Measurements from ENCODE around the gene OXNAD1. TPM values are rescaled to one million over a fixed set of nuclear protein-coding genes. Genes with fewer than 3 reads are reported as not detected.

OXNAD1 gene
- polyA plus RNA-seq, 1 donor from 2014 or later = 9.4 TPM

DNA sequence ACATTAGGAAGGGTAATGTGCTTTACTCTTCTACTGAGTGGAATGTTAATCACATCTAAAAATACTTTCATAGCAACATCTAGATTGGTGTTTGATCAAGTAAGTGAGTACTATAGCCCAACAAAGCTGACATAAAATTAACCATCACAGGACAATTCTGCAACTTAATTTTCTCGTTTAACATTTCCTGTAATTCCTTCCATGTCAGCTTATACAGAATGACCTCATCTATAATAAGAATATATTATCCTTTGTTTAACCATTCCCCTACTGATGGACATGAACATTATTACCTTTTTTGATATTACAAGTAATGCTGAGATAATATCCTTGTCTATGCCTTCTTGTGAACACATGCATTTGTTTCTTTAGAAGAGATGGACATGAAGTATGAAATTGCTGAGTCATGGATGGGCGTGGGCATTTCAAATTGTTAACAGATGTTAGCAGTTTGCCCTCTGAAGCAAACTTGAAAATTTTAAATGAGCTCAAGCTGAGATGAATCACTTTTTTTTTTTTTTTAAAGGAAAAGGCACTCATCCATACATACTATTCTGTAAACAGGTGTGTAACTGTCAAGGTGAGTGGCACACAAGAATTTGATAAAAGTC is 85.1 kb downstream of the OXNAD1 start:
- Mint-ChIP-seq H3K4me3 (no peak overlapping the region), H3K4me1 (peaks cover 0 to 2% (median 0%) of the 10 kb centered on the region in 3 donors), H3K9me3 (no peaks in the 10 kb centered on the region), H3K27ac (no peak overlapping the region), H3K36me3 (peaks cover 6% of the 10 kb centered on the region), H3K27me3 (no peaks in the 10 kb centered on the region)

DNA sequence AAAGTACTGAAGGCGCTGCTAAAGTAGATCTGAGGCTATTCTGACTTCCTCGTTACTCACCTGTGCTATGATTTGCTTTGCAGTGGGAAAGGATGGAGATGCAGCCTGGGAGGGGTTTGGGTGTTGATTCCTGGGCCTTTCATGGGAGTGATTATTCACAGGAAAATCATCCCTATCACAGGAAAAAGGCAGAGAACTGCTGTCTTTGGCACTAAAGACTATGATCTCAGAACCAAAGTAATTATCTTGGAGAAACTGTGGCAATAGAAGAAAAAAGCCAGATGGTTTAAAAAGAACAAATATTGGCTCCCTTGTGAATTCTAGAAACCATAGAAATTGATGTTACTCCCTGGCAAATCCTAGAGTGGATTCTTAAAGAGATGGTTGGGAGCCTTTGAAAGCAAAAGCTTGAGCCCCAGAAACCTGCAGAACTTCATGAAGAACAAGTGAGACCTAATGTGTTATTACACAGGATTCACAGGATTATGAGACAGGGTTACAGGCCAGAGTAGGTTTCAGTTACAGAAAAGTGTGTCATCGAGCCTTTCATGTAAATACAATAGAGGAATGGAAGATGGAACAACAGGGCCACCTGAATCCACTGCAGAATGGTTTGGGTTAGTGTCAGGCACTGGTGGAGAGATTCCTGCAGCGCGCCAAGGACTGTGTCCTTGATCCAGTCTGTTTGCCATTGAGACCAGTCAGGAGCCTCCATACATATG is 85.7 kb downstream of the OXNAD1 start:
- H3K4me3 Mint-ChIP-seq = no peak overlapping the region
- no peak overlapping the region for H3K27ac Mint-ChIP-seq
- H3K4me1 Mint-ChIP-seq = peaks cover 0 to 2% (median 0%) of the 10 kb centered on the region in 3 donors
- no peaks in the 10 kb centered on the region for H3K27me3 Mint-ChIP-seq
- H3K9me3 Mint-ChIP-seq = no peaks in the 10 kb centered on the region
- peaks cover 6% of the 10 kb centered on the region for H3K36me3 Mint-ChIP-seq

DNA sequence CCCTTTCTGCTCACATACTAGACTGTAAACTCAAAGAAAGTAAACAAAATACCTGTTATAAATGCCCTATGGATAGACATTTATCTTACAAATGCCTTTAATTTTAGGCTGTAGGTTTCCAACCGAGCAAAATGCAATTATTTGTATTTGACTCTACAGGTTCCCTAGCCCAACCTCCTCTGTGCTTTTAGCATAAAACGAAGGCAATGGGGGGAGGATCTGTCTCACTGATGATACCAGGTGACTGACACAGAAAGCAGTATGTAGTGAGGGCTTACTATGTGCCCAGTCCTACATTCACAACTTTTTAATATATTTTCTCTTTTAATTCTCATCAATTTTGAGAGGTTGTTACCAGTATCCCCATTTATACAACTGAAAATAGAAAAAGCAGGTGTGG is 87.4 kb downstream of the OXNAD1 start:
- peaks cover 8% of the 10 kb centered on the region for H3K36me3 Mint-ChIP-seq
- H3K4me3 Mint-ChIP-seq = no peak overlapping the region
- H3K4me1 Mint-ChIP-seq = peaks cover 0 to 2% (median 0%) of the 10 kb centered on the region in 3 donors
- no peak overlapping the region for H3K27ac Mint-ChIP-seq
- no peaks in the 10 kb centered on the region for H3K9me3 Mint-ChIP-seq
- no peaks in the 10 kb centered on the region for H3K27me3 Mint-ChIP-seq

DNA sequence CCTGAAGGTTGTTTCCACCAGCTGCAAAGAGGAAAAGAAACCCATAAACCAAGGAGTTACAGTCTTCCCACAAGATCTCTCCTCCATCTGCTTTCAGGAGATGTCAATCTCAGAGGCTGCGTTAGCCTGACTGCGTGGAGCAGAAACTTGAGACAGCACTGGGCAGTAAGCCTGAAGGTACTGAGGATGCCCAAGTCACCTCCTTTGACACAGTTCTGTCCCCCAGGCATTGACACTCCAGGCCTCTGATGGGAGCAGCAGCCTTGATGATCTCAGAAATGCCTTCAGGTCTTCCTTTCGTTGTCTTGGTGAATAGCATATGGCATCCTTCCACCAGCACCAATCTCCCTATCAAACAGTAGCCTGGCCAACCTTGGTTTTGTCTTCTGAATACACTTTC is 89.3 kb downstream of the OXNAD1 start:
- Mint-ChIP-seq H3K36me3 (peaks cover 7% of the 10 kb centered on the region), H3K4me1 (peaks cover 2 to 5% (median 2%) of the 10 kb centered on the region in 3 donors), H3K27ac (no peak overlapping the region), H3K9me3 (no peaks in the 10 kb centered on the region), H3K4me3 (no peak overlapping the region), H3K27me3 (no peaks in the 10 kb centered on the region)

Other genes starting within 250 kb of the OXNAD1 start
- gene GALNT15, start 90.5 kb upstream of the OXNAD1 start, polyA plus RNA-seq = not detected
- 22.7 TPM for gene DPH3, start 269 bp upstream of the OXNAD1 start, polyA plus RNA-seq
- 43.1 TPM for gene RFTN1, start 248.5 kb downstream of the OXNAD1 start, polyA plus RNA-seq